Ishikawa (cell line): Measurements from ENCODE around the gene HECTD3.
"Not testable (repeated sequence)": the region's sequence is repeated elsewhere in the genome, so short reads cannot be mapped to it uniquely, and the experiment has no call there.

Experiments
- EGR1 ChIP-seq: IDR thresholded peaks from 2 replicates; pipeline ENCODE4 v1.6.1; 2012
- EP300 ChIP-seq: IDR thresholded peaks from 2 replicates; pipeline ENCODE4 v1.6.1; 2012; ENCODE audit warnings: borderline replicate concordance
- FOXM1 ChIP-seq: IDR thresholded peaks from 2 replicates; pipeline ENCODE4 v1.6.1; 2012; ENCODE audit warnings: low read depth, borderline replicate concordance
- MAX ChIP-seq: IDR thresholded peaks from 2 replicates; pipeline ENCODE4 v1.6.1; 2012
- REST ChIP-seq: IDR thresholded peaks from 2 replicates; pipeline ENCODE4 v1.6.1; 2012; ENCODE audit warnings: low read depth, mild to moderate bottlenecking

- TF ChIP-seq EGR1, FOXM1, REST, EP300, MAX: not testable (repeated sequence)
These were observed 53.6 kb downstream of the HECTD3 start for GRCh38 chr1:44957566-44957965.
